ENCODE data around the gene CTDP1. TPM values are rescaled to one million over a fixed set of nuclear protein-coding genes. Genes with fewer than 3 reads are reported as not detected.

The CTDP1 gene
- total RNA-seq, 1 donor from 2014 or later, result 9.4 TPM

GRCh38 chr18:79644006-79644665, 35.5 kb upstream of the CTDP1 start:
- H3K4me3 ChIP-seq (ENCODE audit: low read length in 3 of 3), result no peak overlapping the region
- H3K27me3 ChIP-seq (ENCODE audit: control insufficient read depth in 3 of 3, insufficient read depth in 3 of 3, low read length in 3 of 3), result peaks cover 0 to 12% (median 6%) of the 10 kb centered on the region in 3 donors
- peak overlapping the region in 1 of 3 donors; percentile 8 for H3K9ac ChIP-seq (ENCODE audit: low read depth in 1 of 3, low read length in 3 of 3)
- no peaks in the 10 kb centered on the region for H3K36me3 ChIP-seq (ENCODE audit: control insufficient read depth in 3 of 3, insufficient read depth in 3 of 3, low read length in 3 of 3)
- H3K9me3 ChIP-seq (ENCODE audit: control insufficient read depth in 3 of 3, low read length in 3 of 3), result no peaks in the 10 kb centered on the region
- peaks cover 0 to 2% (median 0%) of the 10 kb centered on the region in 3 donors for H3K4me1 ChIP-seq (ENCODE audit: control insufficient read depth in 3 of 3, insufficient read depth in 3 of 3, low read length in 3 of 3)
- H3K27ac ChIP-seq (ENCODE audit: low read depth, low read length), result no peak overlapping the region

DNA sequence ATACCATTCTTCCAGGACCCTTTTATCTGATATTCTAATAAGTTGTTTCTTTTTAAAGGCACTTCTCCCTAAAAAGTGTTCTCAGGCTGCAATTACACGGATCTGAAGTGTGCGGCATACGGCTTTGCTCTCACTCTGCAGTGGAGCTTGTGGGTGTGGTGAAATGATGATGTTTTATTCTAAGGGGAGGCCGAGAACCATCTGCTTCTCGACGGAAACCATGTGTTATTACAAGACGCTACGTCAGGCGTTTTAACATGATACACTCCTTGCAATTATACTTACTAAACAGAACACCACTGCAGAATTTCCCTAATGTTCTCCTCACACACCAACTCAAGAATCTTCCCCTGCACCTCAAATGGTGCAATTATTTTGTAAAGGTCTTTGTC, 34.9 kb upstream of the CTDP1 start:
- no peak overlapping the region for H3K9ac ChIP-seq (ENCODE audit: low read depth in 1 of 3, low read length in 3 of 3)
- H3K27me3 ChIP-seq (ENCODE audit: control insufficient read depth in 3 of 3, insufficient read depth in 3 of 3, low read length in 3 of 3), result peaks cover 0 to 10% (median 5%) of the 10 kb centered on the region in 3 donors
- no peak overlapping the region for H3K27ac ChIP-seq (ENCODE audit: low read depth, low read length)
- peaks cover 0 to 2% (median 0%) of the 10 kb centered on the region in 3 donors for H3K4me1 ChIP-seq (ENCODE audit: control insufficient read depth in 3 of 3, insufficient read depth in 3 of 3, low read length in 3 of 3)
- H3K36me3 ChIP-seq (ENCODE audit: control insufficient read depth in 3 of 3, insufficient read depth in 3 of 3, low read length in 3 of 3), result no peaks in the 10 kb centered on the region
- no peaks in the 10 kb centered on the region for H3K9me3 ChIP-seq (ENCODE audit: control insufficient read depth in 3 of 3, low read length in 3 of 3)
- no peak overlapping the region for H3K4me3 ChIP-seq (ENCODE audit: low read length in 3 of 3)

- Histone ChIP-seq H3K27me3 (ENCODE audit: control insufficient read depth in 3 of 3, insufficient read depth in 3 of 3, low read length in 3 of 3) (peaks cover 0 to 4% (median 1%) of the 10 kb centered on the region in 3 donors), H3K9me3 (ENCODE audit: control insufficient read depth in 3 of 3, low read length in 3 of 3) (no peaks in the 10 kb centered on the region), H3K27ac (ENCODE audit: low read depth, low read length) (no peak overlapping the region), H3K9ac (ENCODE audit: low read depth in 1 of 3, low read length in 3 of 3) (no peak overlapping the region), H3K36me3 (ENCODE audit: control insufficient read depth in 3 of 3, insufficient read depth in 3 of 3, low read length in 3 of 3) (no peaks in the 10 kb centered on the region), H3K4me3 (ENCODE audit: low read length in 3 of 3) (no peak overlapping the region), H3K4me1 (ENCODE audit: control insufficient read depth in 3 of 3, insufficient read depth in 3 of 3, low read length in 3 of 3) (peaks cover 0 to 2% (median 0%) of the 10 kb centered on the region in 3 donors)
These were observed 34.2 kb upstream of the CTDP1 start for GRCh38 chr18:79645291-79645983.

DNA sequence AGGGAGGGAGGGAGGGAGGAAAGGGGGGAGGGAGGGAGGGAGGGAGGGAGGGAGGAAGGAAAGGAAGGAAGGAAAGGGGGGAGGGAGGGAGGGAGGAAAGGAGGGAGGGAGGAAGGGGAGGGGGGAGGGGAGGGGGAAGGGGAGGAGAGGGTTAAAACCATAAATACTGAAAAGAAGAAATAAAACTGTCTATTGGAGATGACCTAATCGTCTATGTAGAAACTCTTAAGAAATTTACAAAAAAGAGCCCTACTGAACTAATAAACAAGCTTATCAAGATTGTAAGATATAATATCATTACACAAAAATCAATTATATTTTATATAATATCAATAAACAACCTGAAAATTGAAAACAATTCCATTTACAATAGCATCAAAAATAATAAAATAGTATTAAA, 32.3 kb upstream of the CTDP1 start:
- Histone ChIP-seq H3K4me1 (ENCODE audit: control insufficient read depth in 3 of 3, insufficient read depth in 3 of 3, low read length in 3 of 3) (peaks cover 0 to 2% (median 0%) of the 10 kb centered on the region in 3 donors), H3K36me3 (ENCODE audit: control insufficient read depth in 3 of 3, insufficient read depth in 3 of 3, low read length in 3 of 3) (no peaks in the 10 kb centered on the region), H3K27ac (ENCODE audit: low read depth, low read length) (no peak overlapping the region), H3K9me3 (ENCODE audit: control insufficient read depth in 3 of 3, low read length in 3 of 3) (no peaks in the 10 kb centered on the region), H3K4me3 (ENCODE audit: low read length in 3 of 3) (no peak overlapping the region), H3K27me3 (ENCODE audit: control insufficient read depth in 3 of 3, insufficient read depth in 3 of 3, low read length in 3 of 3) (peaks cover 0 to 4% (median 0%) of the 10 kb centered on the region in 3 donors), H3K9ac (ENCODE audit: low read depth in 1 of 3, low read length in 3 of 3) (no peak overlapping the region)

GRCh38 chr18:79650959-79651358, 28.6 kb upstream of the CTDP1 start:
- Histone ChIP-seq H3K27ac (ENCODE audit: low read depth, low read length) (no peak overlapping the region), H3K4me3 (ENCODE audit: low read length in 3 of 3) (no peak overlapping the region), H3K9me3 (ENCODE audit: control insufficient read depth in 3 of 3, low read length in 3 of 3) (no peaks in the 10 kb centered on the region), H3K36me3 (ENCODE audit: control insufficient read depth in 3 of 3, insufficient read depth in 3 of 3, low read length in 3 of 3) (no peaks in the 10 kb centered on the region), H3K4me1 (ENCODE audit: control insufficient read depth in 3 of 3, insufficient read depth in 3 of 3, low read length in 3 of 3) (no peaks in the 10 kb centered on the region), H3K9ac (ENCODE audit: low read depth in 1 of 3, low read length in 3 of 3) (no peak overlapping the region), H3K27me3 (ENCODE audit: control insufficient read depth in 3 of 3, insufficient read depth in 3 of 3, low read length in 3 of 3) (no peaks in the 10 kb centered on the region)

DNA sequence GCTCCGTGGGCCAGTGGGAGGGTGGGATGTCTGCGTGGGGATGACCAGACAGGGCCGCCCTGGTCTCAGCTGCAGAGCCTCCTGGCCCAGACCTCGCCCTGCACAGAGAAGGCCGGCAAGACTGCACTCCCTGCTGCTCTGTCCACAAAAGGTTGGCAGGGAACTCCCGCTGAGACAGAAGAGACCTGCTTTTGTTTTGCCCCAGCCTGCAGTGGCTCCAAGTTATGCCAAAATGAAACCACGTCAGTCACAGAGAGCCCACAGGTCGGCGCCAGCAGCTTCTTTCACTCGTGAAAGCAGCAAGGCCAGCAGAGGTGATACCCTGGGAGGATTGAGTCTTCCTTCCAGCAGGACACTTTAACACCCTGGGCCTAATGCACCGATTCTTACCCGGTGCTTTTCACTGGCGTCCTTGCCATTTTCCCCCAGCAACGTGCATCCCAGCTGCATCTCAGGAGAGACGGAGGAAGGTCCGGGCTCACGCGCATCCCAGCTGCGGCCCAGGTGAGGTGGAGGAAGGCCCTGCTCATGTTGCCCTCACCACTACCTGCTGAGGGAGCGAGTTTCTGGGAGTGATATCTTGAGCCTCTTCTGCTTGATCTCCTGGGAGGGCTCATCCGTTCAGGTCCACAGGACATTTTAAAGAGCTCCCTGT, 22.1 kb upstream of the CTDP1 start:
- H3K27ac ChIP-seq (ENCODE audit: low read depth, low read length), result no peak overlapping the region
- H3K27me3 ChIP-seq (ENCODE audit: control insufficient read depth in 3 of 3, insufficient read depth in 3 of 3, low read length in 3 of 3), result peaks cover 0 to 4% (median 2%) of the 10 kb centered on the region in 3 donors
- H3K4me1 ChIP-seq (ENCODE audit: control insufficient read depth in 3 of 3, insufficient read depth in 3 of 3, low read length in 3 of 3), result no peaks in the 10 kb centered on the region
- H3K9ac ChIP-seq (ENCODE audit: low read depth in 1 of 3, low read length in 3 of 3), result no peak overlapping the region
- H3K4me3 ChIP-seq (ENCODE audit: low read length in 3 of 3), result no peak overlapping the region
- H3K36me3 ChIP-seq (ENCODE audit: control insufficient read depth in 3 of 3, insufficient read depth in 3 of 3, low read length in 3 of 3), result no peaks in the 10 kb centered on the region
- no peaks in the 10 kb centered on the region for H3K9me3 ChIP-seq (ENCODE audit: control insufficient read depth in 3 of 3, low read length in 3 of 3)

- Histone ChIP-seq H3K27ac (ENCODE audit: low read depth, low read length) (no peak overlapping the region), H3K36me3 (ENCODE audit: control insufficient read depth in 3 of 3, insufficient read depth in 3 of 3, low read length in 3 of 3) (no peaks in the 10 kb centered on the region), H3K9me3 (ENCODE audit: control insufficient read depth in 3 of 3, low read length in 3 of 3) (no peaks in the 10 kb centered on the region), H3K27me3 (ENCODE audit: control insufficient read depth in 3 of 3, insufficient read depth in 3 of 3, low read length in 3 of 3) (peaks cover 0 to 4% (median 2%) of the 10 kb centered on the region in 3 donors), H3K4me3 (ENCODE audit: low read length in 3 of 3) (no peak overlapping the region), H3K9ac (ENCODE audit: low read depth in 1 of 3, low read length in 3 of 3) (no peak overlapping the region), H3K4me1 (ENCODE audit: control insufficient read depth in 3 of 3, insufficient read depth in 3 of 3, low read length in 3 of 3) (no peaks in the 10 kb centered on the region)
These were observed 21.2 kb upstream of the CTDP1 start for GRCh38 chr18:79658366-79658765.

GRCh38 chr18:79659733-79660132, 19.9 kb upstream of the CTDP1 start:
- Histone ChIP-seq H3K36me3 (ENCODE audit: control insufficient read depth in 3 of 3, insufficient read depth in 3 of 3, low read length in 3 of 3) (no peaks in the 10 kb centered on the region), H3K4me3 (ENCODE audit: low read length in 3 of 3) (no peak overlapping the region), H3K9ac (ENCODE audit: low read depth in 1 of 3, low read length in 3 of 3) (no peak overlapping the region), H3K27ac (ENCODE audit: low read depth, low read length) (no peak overlapping the region), H3K4me1 (ENCODE audit: control insufficient read depth in 3 of 3, insufficient read depth in 3 of 3, low read length in 3 of 3) (no peaks in the 10 kb centered on the region), H3K9me3 (ENCODE audit: control insufficient read depth in 3 of 3, low read length in 3 of 3) (no peaks in the 10 kb centered on the region), H3K27me3 (ENCODE audit: control insufficient read depth in 3 of 3, insufficient read depth in 3 of 3, low read length in 3 of 3) (peaks cover 0 to 4% (median 2%) of the 10 kb centered on the region in 3 donors)

- no peak overlapping the region for H3K4me3 ChIP-seq (ENCODE audit: low read length in 3 of 3)
- no peaks in the 10 kb centered on the region for H3K36me3 ChIP-seq (ENCODE audit: control insufficient read depth in 3 of 3, insufficient read depth in 3 of 3, low read length in 3 of 3)
- no peak overlapping the region for H3K9ac ChIP-seq (ENCODE audit: low read depth in 1 of 3, low read length in 3 of 3)
- H3K4me1 ChIP-seq (ENCODE audit: control insufficient read depth in 3 of 3, insufficient read depth in 3 of 3, low read length in 3 of 3), result no peaks in the 10 kb centered on the region
- peaks cover 0 to 4% (median 2%) of the 10 kb centered on the region in 3 donors for H3K27me3 ChIP-seq (ENCODE audit: control insufficient read depth in 3 of 3, insufficient read depth in 3 of 3, low read length in 3 of 3)
- no peaks in the 10 kb centered on the region for H3K9me3 ChIP-seq (ENCODE audit: control insufficient read depth in 3 of 3, low read length in 3 of 3)
- H3K27ac ChIP-seq (ENCODE audit: low read depth, low read length), result no peak overlapping the region
These were observed 17.6 kb upstream of the CTDP1 start for GRCh38 chr18:79662034-79662433.

GRCh38 chr18:79662439-79662838, 17.2 kb upstream of the CTDP1 start:
- Histone ChIP-seq H3K27ac (ENCODE audit: low read depth, low read length) (no peak overlapping the region), H3K36me3 (ENCODE audit: control insufficient read depth in 3 of 3, insufficient read depth in 3 of 3, low read length in 3 of 3) (no peaks in the 10 kb centered on the region), H3K9ac (ENCODE audit: low read depth in 1 of 3, low read length in 3 of 3) (no peak overlapping the region), H3K4me3 (ENCODE audit: low read length in 3 of 3) (no peak overlapping the region), H3K27me3 (ENCODE audit: control insufficient read depth in 3 of 3, insufficient read depth in 3 of 3, low read length in 3 of 3) (peaks cover 0 to 4% (median 2%) of the 10 kb centered on the region in 3 donors), H3K9me3 (ENCODE audit: control insufficient read depth in 3 of 3, low read length in 3 of 3) (no peaks in the 10 kb centered on the region), H3K4me1 (ENCODE audit: control insufficient read depth in 3 of 3, insufficient read depth in 3 of 3, low read length in 3 of 3) (no peaks in the 10 kb centered on the region)
